Glutamatergic neuron (in vitro differentiated cells): ENCODE data around the gene N4BP2L1. TPM values are rescaled to one million over a fixed set of nuclear protein-coding genes. Genes with fewer than 3 reads are reported as not detected.

Experiments used
- DNase-seq: peaks from one replicate; pipeline ENCODE4 v3.0.0; 2022
- H3K27ac Mint-ChIP-seq: one replicate; pipeline ENCODE4 v1.8.0; 2020; ENCODE audit warnings: mild to moderate bottlenecking, mixed read lengths, inconsistent platforms; ENCODE audit not compliant: unreplicated experiment
- H3K27me3 Mint-ChIP-seq: one replicate; pipeline ENCODE4 v1.8.0; 2020; ENCODE audit warnings: mild to moderate bottlenecking, moderate library complexity, mixed read lengths, inconsistent platforms; ENCODE audit not compliant: unreplicated experiment
- H3K36me3 Mint-ChIP-seq: one replicate; pipeline ENCODE4 v1.8.0; 2020; ENCODE audit warnings: mild to moderate bottlenecking, mixed read lengths, inconsistent platforms; ENCODE audit not compliant: unreplicated experiment
- H3K4me1 Mint-ChIP-seq: one replicate; pipeline ENCODE4 v1.8.0; 2020; ENCODE audit warnings: mild to moderate bottlenecking, low read depth, mixed read lengths, inconsistent platforms; ENCODE audit not compliant: unreplicated experiment
- H3K4me3 Mint-ChIP-seq: one replicate; pipeline ENCODE4 v1.8.0; 2020; ENCODE audit warnings: mild to moderate bottlenecking, mixed read lengths, inconsistent platforms; ENCODE audit not compliant: unreplicated experiment
- H3K9me3 Mint-ChIP-seq: one replicate; pipeline ENCODE4 v1.8.0; 2020; ENCODE audit warnings: mild to moderate bottlenecking, moderate library complexity, mixed read lengths, inconsistent platforms; ENCODE audit not compliant: unreplicated experiment
- CTCF ChIP-seq: fragments of 200-600 bp; sonication (generic); IDR thresholded peaks from one replicate; pipeline ENCODE4 v1.5.0; 2021; ENCODE audit not compliant: partially characterized antibody, unreplicated experiment
- total RNA-seq: library from RNA; stranded (reverse); fragmentation: NEBNext Ultra II Directional; extraction: Animal tissue kit (Norgen Biotek cat#: 25700); gene quantifications from one replicate; pipeline ENCODE4 v1.2.1, GENCODE V29; 2021; ENCODE audit not compliant: unreplicated experiment

N4BP2L1 gene
- total RNA-seq, 1 donor from 2014 or later, result 1.9 TPM

GRCh38 chr13:32428581-32429432, 877 bp upstream of the N4BP2L1 start:
- Mint-ChIP-seq H3K27ac (no peak overlapping the region), H3K36me3 (peaks cover 7% of the 10 kb centered on the region), H3K27me3 (peaks cover 13% of the 10 kb centered on the region), H3K4me3 (peak overlapping the region; percentile 82), H3K9me3 (peaks cover 5% of the 10 kb centered on the region), H3K4me1 (peaks cover 7% of the 10 kb centered on the region)
- DNase-seq, result no peak
- no peak for TF ChIP-seq CTCF

- TF ChIP-seq CTCF, result no peak
- Mint-ChIP-seq H3K27ac (no peak overlapping the region), H3K36me3 (peaks cover 7% of the 10 kb centered on the region), H3K4me3 (peak overlapping the region; percentile 89), H3K9me3 (peaks cover 5% of the 10 kb centered on the region), H3K27me3 (peaks cover 14% of the 10 kb centered on the region), H3K4me1 (peaks cover 7% of the 10 kb centered on the region)
- peak; percentile 58 for DNase-seq
Measured at GRCh38 chr13:32426990-32427851, 709 bp downstream of the N4BP2L1 start.

GRCh38 chr13:32426191-32426989, 1.5 kb downstream of the N4BP2L1 start:
- Mint-ChIP-seq H3K4me3 (peak overlapping the region; percentile 89), H3K27me3 (peaks cover 13% of the 10 kb centered on the region), H3K4me1 (peaks cover 7% of the 10 kb centered on the region), H3K27ac (no peak overlapping the region), H3K9me3 (peaks cover 5% of the 10 kb centered on the region), H3K36me3 (peaks cover 7% of the 10 kb centered on the region)
- no peak for DNase-seq
- no peak for TF ChIP-seq CTCF

- H3K4me1 Mint-ChIP-seq, result peaks cover 7% of the 10 kb centered on the region
- H3K27ac Mint-ChIP-seq, result no peak overlapping the region
- DNase-seq, result no peak
- peaks cover 13% of the 10 kb centered on the region for H3K27me3 Mint-ChIP-seq
- H3K36me3 Mint-ChIP-seq, result peaks cover 7% of the 10 kb centered on the region
- TF ChIP-seq CTCF, result no peak
- H3K9me3 Mint-ChIP-seq, result peaks cover 5% of the 10 kb centered on the region
- no peak overlapping the region for H3K4me3 Mint-ChIP-seq
Measured at GRCh38 chr13:32425158-32425557, 2.8 kb downstream of the N4BP2L1 start.
